ENCODE results near the gene OLFM1. TPM values are rescaled to one million over a fixed set of nuclear protein-coding genes. Genes with fewer than 3 reads are reported as not detected.

Gene OLFM1
- total RNA-seq, 2 donors from 2014 or later = not detected

GRCh38 chr9:135093911-135094584 lies 6.6 kb downstream of the OLFM1 start:
- H3K4me3 Mint-ChIP-seq = no peak overlapping the region
- DNase-seq (no peak), ATAC-seq (no peak)
- H3K27me3 Mint-ChIP-seq = peaks cover 60% of the 10 kb centered on the region
- no peaks in the 10 kb centered on the region for H3K4me1 Mint-ChIP-seq
- no peaks in the 10 kb centered on the region for H3K9me3 ChIP-seq (ENCODE audit: control insufficient read depth, low read length, poor library complexity, severe bottlenecking)
- no peak overlapping the region for H3K27ac Mint-ChIP-seq
- no peaks in the 10 kb centered on the region for H3K36me3 Mint-ChIP-seq (ENCODE audit: low read depth)

DNA sequence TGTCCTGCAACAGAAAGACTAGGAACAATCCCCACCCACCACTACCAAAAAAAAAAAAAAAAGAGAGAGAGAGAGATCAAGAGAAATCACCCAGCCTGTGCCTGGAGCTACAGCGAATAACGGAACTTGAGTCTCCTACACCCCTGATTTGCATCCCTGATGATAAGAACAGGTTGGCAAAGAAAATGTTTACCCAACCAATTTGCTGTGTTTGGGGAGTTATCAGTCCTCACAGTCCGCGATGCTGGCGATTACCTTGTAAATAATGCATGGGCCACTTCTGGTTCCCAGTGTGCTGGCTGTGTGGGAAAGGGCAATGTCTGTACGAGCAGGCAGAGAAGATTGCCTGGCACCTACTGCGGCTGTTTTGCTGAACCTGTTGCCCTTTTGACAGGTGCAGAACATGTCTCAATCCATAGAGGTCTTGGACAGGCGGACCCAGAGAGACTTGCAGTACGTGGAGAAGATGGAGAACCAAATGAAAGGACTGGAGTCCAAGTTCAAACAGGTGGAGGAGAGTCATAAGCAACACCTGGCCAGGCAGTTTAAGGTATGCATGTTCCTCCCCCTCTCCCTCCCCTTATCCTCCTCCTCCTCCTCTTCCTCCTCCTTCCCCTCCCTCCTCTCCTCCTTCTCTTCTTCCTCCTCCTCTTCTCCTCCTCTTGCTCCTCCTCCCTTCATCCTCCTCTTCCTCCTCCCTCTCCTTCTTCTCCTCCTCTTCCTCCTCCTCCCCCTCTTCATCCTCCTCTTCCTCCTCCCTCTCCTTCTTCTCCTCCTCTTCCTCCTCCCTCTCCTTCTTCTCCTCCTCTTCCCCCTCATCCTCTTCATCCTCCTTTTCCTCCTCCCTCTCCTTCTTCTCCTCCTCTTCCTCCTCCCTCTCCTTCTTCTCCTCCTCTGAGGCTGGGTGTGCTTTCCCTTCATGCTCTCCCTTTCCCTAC lies 8.3 kb downstream of the OLFM1 start:
- H3K27ac Mint-ChIP-seq = no peak overlapping the region
- H3K9me3 ChIP-seq (ENCODE audit: control insufficient read depth, low read length, poor library complexity, severe bottlenecking) = no peaks in the 10 kb centered on the region
- no peak overlapping the region for H3K4me3 Mint-ChIP-seq
- DNase-seq (no peak), ATAC-seq (no peak)
- peaks cover 66% of the 10 kb centered on the region for H3K27me3 Mint-ChIP-seq
- no peaks in the 10 kb centered on the region for H3K36me3 Mint-ChIP-seq (ENCODE audit: low read depth)
- H3K4me1 Mint-ChIP-seq = no peaks in the 10 kb centered on the region

DNA sequence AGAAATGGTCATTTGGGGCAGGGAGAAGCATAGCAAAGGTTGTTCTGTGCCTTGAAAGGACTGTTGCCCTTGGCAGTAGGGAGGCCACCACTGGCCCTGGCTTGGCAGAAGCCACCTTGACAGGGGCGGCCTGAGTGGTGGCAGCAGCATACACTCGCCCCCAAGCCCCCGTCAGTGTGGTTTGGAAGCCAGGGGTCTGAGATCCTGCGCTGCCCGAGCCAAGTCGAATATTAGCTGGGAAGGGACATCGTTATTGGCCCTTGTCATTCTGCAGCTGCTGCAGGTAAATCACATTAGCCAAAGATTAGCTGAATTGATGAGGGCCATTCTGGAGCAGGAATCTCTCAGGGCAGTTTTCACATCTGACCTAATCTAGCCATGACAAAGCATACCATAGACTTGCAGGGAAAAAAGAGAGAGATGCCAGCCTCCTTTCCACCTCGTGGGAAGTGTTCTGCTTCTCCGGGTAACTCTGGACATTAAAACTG lies 9.0 kb downstream of the OLFM1 start:
- no peak for ATAC-seq
- no peak for DNase-seq
- Mint-ChIP-seq H3K4me3 (no peak overlapping the region), H3K27me3 (peaks cover 73% of the 10 kb centered on the region), H3K27ac (no peak overlapping the region), H3K4me1 (no peaks in the 10 kb centered on the region), H3K36me3 (ENCODE audit: low read depth) (no peaks in the 10 kb centered on the region)
- H3K9me3 ChIP-seq (ENCODE audit: control insufficient read depth, low read length, poor library complexity, severe bottlenecking) = no peaks in the 10 kb centered on the region

- peaks cover 69% of the 10 kb centered on the region for H3K27me3 Mint-ChIP-seq
- no peaks in the 10 kb centered on the region for H3K9me3 ChIP-seq (ENCODE audit: control insufficient read depth, low read length, poor library complexity, severe bottlenecking)
- no peaks in the 10 kb centered on the region for H3K4me1 Mint-ChIP-seq
- DNase-seq = no peak
- H3K4me3 Mint-ChIP-seq = no peak overlapping the region
- no peaks in the 10 kb centered on the region for H3K36me3 Mint-ChIP-seq (ENCODE audit: low read depth)
- H3K27ac Mint-ChIP-seq = no peak overlapping the region
- no peak for ATAC-seq
Observed at GRCh38 chr9:135098400-135099105, 11.1 kb downstream of the OLFM1 start.

GRCh38 chr9:135099574-135099973 lies 12.1 kb downstream of the OLFM1 start:
- Mint-ChIP-seq H3K4me1 (peaks cover 2% of the 10 kb centered on the region), H3K4me3 (no peak overlapping the region), H3K27ac (no peak overlapping the region), H3K36me3 (ENCODE audit: low read depth) (peaks cover 2% of the 10 kb centered on the region), H3K27me3 (peaks cover 69% of the 10 kb centered on the region)
- ATAC-seq (no peak), DNase-seq (no peak)
- no peaks in the 10 kb centered on the region for H3K9me3 ChIP-seq (ENCODE audit: control insufficient read depth, low read length, poor library complexity, severe bottlenecking)

- no peaks in the 10 kb centered on the region for H3K9me3 ChIP-seq (ENCODE audit: control insufficient read depth, low read length, poor library complexity, severe bottlenecking)
- Mint-ChIP-seq H3K27ac (no peak overlapping the region), H3K4me1 (peaks cover 2% of the 10 kb centered on the region), H3K27me3 (peaks cover 62% of the 10 kb centered on the region), H3K36me3 (ENCODE audit: low read depth) (peaks cover 2% of the 10 kb centered on the region), H3K4me3 (no peak overlapping the region)
- ATAC-seq (no peak), DNase-seq (no peak)
Observed at GRCh38 chr9:135100241-135100681, 12.8 kb downstream of the OLFM1 start.

DNA sequence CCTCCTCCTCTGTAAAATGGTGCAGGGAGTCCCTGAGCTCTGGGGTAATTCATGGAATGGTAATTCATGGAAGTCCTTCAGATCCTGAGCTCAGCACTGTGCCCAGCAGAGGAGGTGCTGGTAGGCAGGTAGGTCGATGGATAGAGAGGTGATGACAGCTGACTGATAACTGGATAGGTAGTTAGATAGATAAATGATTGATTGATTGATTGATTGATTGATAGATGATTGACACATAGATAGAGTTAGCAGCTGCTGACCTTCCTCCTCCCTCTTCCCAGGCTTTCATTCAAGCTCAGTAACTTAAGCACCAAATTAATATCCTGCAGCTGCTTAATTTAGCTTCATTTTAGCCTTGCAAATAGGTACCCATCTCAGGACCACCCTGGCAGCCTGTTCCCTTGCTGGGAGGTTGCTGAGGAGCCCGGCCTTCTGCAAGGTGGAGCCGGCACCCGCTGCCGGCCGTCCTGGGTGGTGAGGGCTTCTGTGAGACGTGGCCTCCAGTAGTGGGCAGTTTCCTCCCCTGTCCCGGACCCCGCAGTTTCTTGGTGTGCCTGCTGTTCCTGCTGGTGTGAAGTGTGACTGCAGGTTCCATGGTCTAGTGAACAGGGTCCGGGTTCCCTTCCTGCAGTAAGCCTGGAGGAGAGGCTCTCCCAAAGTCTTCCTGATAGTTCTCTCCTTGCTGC lies 13.4 kb downstream of the OLFM1 start:
- no peaks in the 10 kb centered on the region for H3K9me3 ChIP-seq (ENCODE audit: control insufficient read depth, low read length, poor library complexity, severe bottlenecking)
- Mint-ChIP-seq H3K4me1 (peaks cover 2% of the 10 kb centered on the region), H3K4me3 (no peak overlapping the region), H3K27me3 (peaks cover 58% of the 10 kb centered on the region), H3K36me3 (ENCODE audit: low read depth) (peaks cover 2% of the 10 kb centered on the region), H3K27ac (no peak overlapping the region)
- no peak for ATAC-seq
- no peak for DNase-seq

DNA sequence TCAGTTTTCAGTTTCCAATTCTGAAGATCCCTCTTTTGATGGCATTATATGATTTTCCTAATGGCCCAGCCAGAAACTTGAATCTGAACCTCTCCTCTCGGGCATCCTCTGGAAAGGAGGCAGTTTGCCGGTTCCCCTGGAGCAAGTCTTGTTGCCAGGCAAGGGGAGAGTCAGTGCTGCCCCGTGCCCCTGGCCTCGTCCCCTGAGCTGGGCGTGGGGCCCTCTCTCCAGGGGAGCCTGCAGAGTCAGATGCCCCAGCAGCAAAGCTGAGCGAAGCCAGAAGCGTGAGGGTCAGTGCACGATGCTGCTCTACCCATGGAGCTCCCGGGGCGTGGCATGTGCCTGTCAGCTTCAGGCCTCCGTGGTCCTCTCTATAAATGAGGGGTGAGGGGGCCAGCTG lies 14.0 kb downstream of the OLFM1 start:
- Mint-ChIP-seq H3K27ac (no peak overlapping the region), H3K27me3 (peaks cover 58% of the 10 kb centered on the region)

DNA sequence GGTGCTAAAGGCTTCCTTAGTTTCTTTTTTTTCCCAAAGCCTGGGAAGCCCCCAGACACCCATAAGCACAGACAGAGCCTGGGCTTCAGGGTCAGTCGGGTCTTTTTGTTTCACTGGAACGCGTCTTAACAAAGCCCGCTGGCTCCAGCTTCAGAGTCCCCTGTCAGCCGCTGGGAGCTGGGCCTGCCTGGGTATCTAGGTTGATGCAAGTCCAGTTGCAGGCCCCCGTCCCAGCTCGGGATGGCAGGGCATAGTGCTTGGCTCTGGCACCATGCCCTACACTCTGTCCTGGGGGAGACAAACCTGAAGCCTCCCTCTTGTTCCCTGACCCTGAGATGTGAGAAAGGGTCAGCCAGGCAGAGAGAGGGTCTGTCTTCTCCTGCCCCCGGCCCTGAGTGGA lies 14.5 kb downstream of the OLFM1 start:
- peaks cover 2% of the 10 kb centered on the region for H3K36me3 Mint-ChIP-seq (ENCODE audit: low read depth)
- DNase-seq (no peak), ATAC-seq (no peak)
- H3K9me3 ChIP-seq (ENCODE audit: control insufficient read depth, low read length, poor library complexity, severe bottlenecking) = no peaks in the 10 kb centered on the region
- peaks cover 2% of the 10 kb centered on the region for H3K4me1 Mint-ChIP-seq
- no peak overlapping the region for H3K4me3 Mint-ChIP-seq
- H3K27ac Mint-ChIP-seq = no peak overlapping the region
- peaks cover 59% of the 10 kb centered on the region for H3K27me3 Mint-ChIP-seq

More for the DNA sequence above, 14.0 kb downstream of the OLFM1 start:
- H3K9me3 ChIP-seq (ENCODE audit: control insufficient read depth, low read length, poor library complexity, severe bottlenecking) = no peaks in the 10 kb centered on the region
- Mint-ChIP-seq H3K4me3 (no peak overlapping the region), H3K36me3 (ENCODE audit: low read depth) (peaks cover 2% of the 10 kb centered on the region), H3K4me1 (peaks cover 2% of the 10 kb centered on the region)
- DNase-seq = no peak
- ATAC-seq = no peak

GRCh38 chr9:135102331-135102730 lies 14.9 kb downstream of the OLFM1 start:
- H3K36me3 Mint-ChIP-seq (ENCODE audit: low read depth) = peaks cover 2% of the 10 kb centered on the region
- DNase-seq (no peak), ATAC-seq (no peak)
- H3K4me1 Mint-ChIP-seq = peaks cover 2% of the 10 kb centered on the region
- no peak overlapping the region for H3K4me3 Mint-ChIP-seq
- H3K9me3 ChIP-seq (ENCODE audit: control insufficient read depth, low read length, poor library complexity, severe bottlenecking) = no peaks in the 10 kb centered on the region
- no peak overlapping the region for H3K27ac Mint-ChIP-seq
- peaks cover 62% of the 10 kb centered on the region for H3K27me3 Mint-ChIP-seq

- Mint-ChIP-seq H3K27ac (no peak overlapping the region), H3K4me1 (peaks cover 2% of the 10 kb centered on the region), H3K4me3 (no peak overlapping the region), H3K27me3 (peaks cover 62% of the 10 kb centered on the region), H3K36me3 (ENCODE audit: low read depth) (peaks cover 2% of the 10 kb centered on the region)
- H3K9me3 ChIP-seq (ENCODE audit: control insufficient read depth, low read length, poor library complexity, severe bottlenecking) = no peaks in the 10 kb centered on the region
- DNase-seq = no peak
- ATAC-seq = no peak
Observed at GRCh38 chr9:135103001-135103446, 15.6 kb downstream of the OLFM1 start.

DNA sequence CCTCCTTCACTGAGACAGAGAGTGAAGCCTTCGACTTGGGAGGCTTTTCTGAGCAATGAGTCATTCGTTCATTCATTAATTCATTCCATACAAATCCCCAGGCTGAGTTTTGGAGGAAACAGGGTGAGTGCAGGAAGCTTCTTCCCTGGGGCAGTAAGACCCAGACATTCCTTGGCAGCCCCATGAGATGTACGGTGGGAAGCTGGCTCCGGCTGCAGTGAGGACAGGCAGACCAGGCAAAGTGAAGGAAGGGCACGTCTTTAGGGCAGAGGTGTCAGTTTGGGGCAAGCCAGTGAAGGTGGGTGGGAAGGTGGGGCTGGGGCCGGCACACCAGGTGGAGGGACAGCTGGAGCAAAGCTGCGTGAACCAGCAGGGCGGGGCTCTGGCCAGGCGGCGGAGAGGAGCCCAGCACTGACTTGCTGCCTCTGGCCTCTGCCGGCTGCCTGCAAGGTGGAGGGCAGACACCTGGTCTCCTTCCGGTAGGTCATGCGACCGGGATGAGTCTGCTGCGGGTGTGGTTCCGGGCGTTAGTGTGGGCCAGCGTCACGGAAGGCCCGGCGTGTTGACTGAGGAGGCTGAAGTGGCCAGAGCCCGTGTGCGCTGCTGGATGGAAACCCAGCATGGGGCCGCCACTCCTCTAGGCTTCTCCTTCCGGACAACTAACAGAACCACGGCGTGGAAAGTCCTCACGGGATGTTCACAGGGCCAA lies 16.6 kb downstream of the OLFM1 start:
- ATAC-seq = no peak
- peaks cover 8% of the 10 kb centered on the region for H3K4me1 Mint-ChIP-seq
- no peak overlapping the region for H3K4me3 Mint-ChIP-seq

More for the DNA sequence above, 16.6 kb downstream of the OLFM1 start:
- H3K36me3 Mint-ChIP-seq (ENCODE audit: low read depth) = peaks cover 2% of the 10 kb centered on the region
- no peak for DNase-seq
- H3K27me3 Mint-ChIP-seq = peaks cover 64% of the 10 kb centered on the region
- H3K27ac Mint-ChIP-seq = no peak overlapping the region
- no peaks in the 10 kb centered on the region for H3K9me3 ChIP-seq (ENCODE audit: control insufficient read depth, low read length, poor library complexity, severe bottlenecking)

Data from T-helper 17 cell (primary cell).